OCI-LY7 (cell line): ENCODE measurements around the gene AQP9. TPM values are rescaled to one million over a fixed set of nuclear protein-coding genes. Genes with fewer than 3 reads are reported as not detected.

Experiments
- BruUV-seq: library from RNA; stranded (reverse); fragments of 400-500 nt; replicated peaks from 2 replicates; lab custom pipeline; 2021; lab: Mats Ljungman, UMichigan
- CTCF ChIA-PET: fragments of 300-600 bp; sonication (Branson Sonifier 250); formaldehyde crosslinking; loops from one replicate; lab custom pipeline; 2022; ENCODE audit warnings: antibody characterized with exemption; ENCODE audit not compliant: unreplicated experiment; lab: Charles Lee
- POLR2A ChIA-PET: fragments of 300-600 bp; sonication (Branson Sonifier 250); formaldehyde crosslinking; loops from one replicate; lab custom pipeline; 2022; ENCODE audit warnings: antibody characterized with exemption; lab: Charles Lee
- DNase-seq: peaks from one replicate; pipeline ENCODE4 v3.0.0-alpha.2; 2015; ENCODE audit warnings: low spot score
- H2AFZ ChIP-seq: fragments of 200-600 bp; sonication (generic), shearing (Covaris generic); 2 replicates; pipeline ENCODE4 v1.6.1; 2014; ENCODE audit warnings: mild to moderate bottlenecking, antibody characterized with exemption, low read length, moderate library complexity
- H3K27ac ChIP-seq: fragments of 200-600 bp; sonication (generic); 2 replicates; pipeline ENCODE4 v1.5.1; 2014; ENCODE audit warnings: mixed run types, low read depth, mild to moderate bottlenecking, moderate library complexity, low read length, inconsistent platforms; ENCODE audit not compliant: poor library complexity, severe bottlenecking
- H3K36me3 ChIP-seq: fragments of 200-600 bp; sonication (generic); 2 replicates; pipeline ENCODE4 v1.6.1; 2014; ENCODE audit warnings: mild to moderate bottlenecking, antibody characterized with exemption, low read length, moderate library complexity, mixed read lengths; ENCODE audit not compliant: insufficient read depth
- H3K4me1 ChIP-seq: fragments of 200-600 bp; sonication (generic); 2 replicates; pipeline ENCODE4 v1.5.1; 2014; ENCODE audit warnings: mild to moderate bottlenecking, low read length; ENCODE audit not compliant: insufficient read depth, poor library complexity, severe bottlenecking
- H3K4me2 ChIP-seq: fragments of 200-600 bp; sonication (generic); 2 replicates; pipeline ENCODE4 v1.6.1; 2014; ENCODE audit warnings: mild to moderate bottlenecking, low read length
- H3K4me3 ChIP-seq: fragments of 200-600 bp; sonication (generic); 2 replicates; pipeline ENCODE4 v1.5.1; 2014; ENCODE audit warnings: mild to moderate bottlenecking, low read depth, low read length; ENCODE audit not compliant: poor library complexity, severe bottlenecking
- H3K79me2 ChIP-seq: fragments of 200-600 bp; sonication (generic); 2 replicates; pipeline ENCODE4 v1.6.1; 2016; ENCODE audit warnings: low read depth, mild to moderate bottlenecking, low read length, moderate library complexity, mixed read lengths; ENCODE audit not compliant: insufficient read depth
- H3K9me2 ChIP-seq: fragments of 200-600 bp; sonication (generic); 2 replicates; pipeline ENCODE4 v1.6.1; 2016; ENCODE audit warnings: mild to moderate bottlenecking, low read length, mixed read lengths; ENCODE audit not compliant: insufficient read depth
- H3K9me3 ChIP-seq: fragments of 200-600 bp; sonication (generic); 2 replicates; pipeline ENCODE4 v1.6.1; 2014; ENCODE audit warnings: mild to moderate bottlenecking, mixed run types, low read length, mixed read lengths
- H4K20me1 ChIP-seq: fragments of 200-600 bp; sonication (generic); 2 replicates; pipeline ENCODE4 v1.6.1; 2014; ENCODE audit warnings: mild to moderate bottlenecking, antibody characterized with exemption, low read length, moderate library complexity, mixed read lengths; ENCODE audit not compliant: insufficient read depth
- EZH2phosphoT487 ChIP-seq: fragments of 200-600 bp; sonication (generic); IDR thresholded peaks from 2 replicates; pipeline ENCODE4 v1.6.1; 2018; ENCODE audit warnings: low read depth, borderline replicate concordance, mild to moderate bottlenecking, mixed run types, antibody characterized with exemption, low read length, moderate library complexity, mixed read lengths
- intact Hi-C: fragments of 100-400 bp; cut with micrococcal nuclease; formaldehyde crosslinking; loops from one replicate; pipeline ENCODE4 v1.10.0; 2022; ENCODE audit not compliant: unreplicated experiment
- total RNA-seq, 2 experiments: library from RNA; depleted of rRNA in 1 of 2; stranded (reverse); fragments of >200 nt in 1 of 2; shearing (Covaris generic) in 1 of 2; gene quantifications; 2 replicates each; pipeline ENCODE4 v1.2.3, GENCODE V29; 2014 to 2022
- TF ChIP-seq, protein P1 (sequence below): fragments of 200-600 bp; sonication (generic); conservative IDR thresholded peaks from 2 replicates; pipeline ENCODE4 v1.5.1; 2014; ENCODE audit warnings: mild to moderate bottlenecking, antibody characterized with exemption, low read length, moderate library complexity, mixed read lengths

AQP9 gene
- total RNA-seq, 2 experiments from 2014 or later, result not detected

DNA sequence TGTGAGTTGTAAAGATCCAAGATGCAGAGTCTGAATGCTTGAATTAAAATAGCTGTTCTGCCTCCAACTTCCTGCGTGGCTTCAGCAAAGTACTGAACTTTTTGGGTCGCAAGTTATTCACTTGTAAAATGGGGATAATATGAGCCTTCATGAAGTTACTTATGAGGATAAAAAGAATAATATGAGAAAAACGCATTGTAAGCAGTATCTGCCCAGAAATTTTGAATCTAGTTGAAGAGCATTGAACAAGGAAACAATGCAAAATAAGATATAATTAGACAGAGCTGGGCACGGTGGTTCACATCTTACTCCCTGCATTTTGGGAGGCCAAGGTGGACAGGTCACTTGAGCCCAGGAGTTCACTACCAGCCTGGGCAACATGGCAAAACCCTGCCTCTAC lies 37.8 kb downstream of the AQP9 start:
- Histone ChIP-seq H3K27ac (no peak overlapping the region), H3K9me2 (no peaks in the 10 kb centered on the region), H3K4me2 (no peak overlapping the region), H3K4me1 (no peaks in the 10 kb centered on the region), H2AFZ (no peak overlapping the region), H4K20me1 (no peaks in the 10 kb centered on the region), H3K79me2 (no peaks in the 10 kb centered on the region), H3K36me3 (no peaks in the 10 kb centered on the region), H3K4me3 (no peak overlapping the region), H3K9me3 (no peaks in the 10 kb centered on the region)
- TF ChIP-seq, protein P1, sequence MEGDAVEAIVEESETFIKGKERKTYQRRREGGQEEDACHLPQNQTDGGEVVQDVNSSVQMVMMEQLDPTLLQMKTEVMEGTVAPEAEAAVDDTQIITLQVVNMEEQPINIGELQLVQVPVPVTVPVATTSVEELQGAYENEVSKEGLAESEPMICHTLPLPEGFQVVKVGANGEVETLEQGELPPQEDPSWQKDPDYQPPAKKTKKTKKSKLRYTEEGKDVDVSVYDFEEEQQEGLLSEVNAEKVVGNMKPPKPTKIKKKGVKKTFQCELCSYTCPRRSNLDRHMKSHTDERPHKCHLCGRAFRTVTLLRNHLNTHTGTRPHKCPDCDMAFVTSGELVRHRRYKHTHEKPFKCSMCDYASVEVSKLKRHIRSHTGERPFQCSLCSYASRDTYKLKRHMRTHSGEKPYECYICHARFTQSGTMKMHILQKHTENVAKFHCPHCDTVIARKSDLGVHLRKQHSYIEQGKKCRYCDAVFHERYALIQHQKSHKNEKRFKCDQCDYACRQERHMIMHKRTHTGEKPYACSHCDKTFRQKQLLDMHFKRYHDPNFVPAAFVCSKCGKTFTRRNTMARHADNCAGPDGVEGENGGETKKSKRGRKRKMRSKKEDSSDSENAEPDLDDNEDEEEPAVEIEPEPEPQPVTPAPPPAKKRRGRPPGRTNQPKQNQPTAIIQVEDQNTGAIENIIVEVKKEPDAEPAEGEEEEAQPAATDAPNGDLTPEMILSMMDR, result no peak
- TF ChIP-seq EZH2phosphoT487, result no peak
- BruUV-seq, result no TSS peak
- no peak for DNase-seq
- ChIA-PET CTCF (no interaction called here), POLR2A (interaction anchor here (0.6 kb wide), 1 partner anchor 41 kb away, joined by 3 read pairs; no protein-coding TSS in a partner anchor)
- intact Hi-C loops, result no loop called here

DNA sequence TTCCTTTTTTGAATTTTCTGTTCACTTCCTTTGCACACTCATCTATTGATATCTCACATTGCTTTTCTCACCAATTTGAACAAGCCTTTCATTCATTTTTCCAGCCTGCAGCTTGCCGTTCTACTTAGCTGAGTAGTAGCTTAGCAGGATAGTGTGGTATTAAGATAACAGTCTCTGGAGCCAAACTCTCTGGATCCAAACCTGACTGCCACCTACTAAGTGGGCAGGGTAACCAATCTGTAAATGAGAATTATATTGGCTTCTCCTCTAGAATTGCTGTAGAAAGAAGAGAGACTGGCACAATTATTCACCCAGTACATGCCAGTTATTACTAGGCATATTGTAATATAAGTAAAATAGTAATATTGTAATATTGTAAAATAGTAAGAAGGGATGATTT lies 40.5 kb downstream of the AQP9 start:
- H3K9me2 ChIP-seq, result no peaks in the 10 kb centered on the region
- no peaks in the 10 kb centered on the region for H3K79me2 ChIP-seq
- H2AFZ ChIP-seq, result no peak overlapping the region
- TF ChIP-seq, protein P1, result no peak
- no peak for TF ChIP-seq EZH2phosphoT487
- ChIA-PET POLR2A (interaction anchor here (0.5 to 1.0 kb wide), 2 partner anchors 68 to 707 kb away, joined by 3 read pairs; no protein-coding TSS in a partner anchor), CTCF (no interaction called here)
- H3K4me3 ChIP-seq, result no peak overlapping the region
- no peaks in the 10 kb centered on the region for H3K9me3 ChIP-seq
- no peaks in the 10 kb centered on the region for H3K36me3 ChIP-seq
- H3K4me2 ChIP-seq, result no peak overlapping the region
- no TSS peak for BruUV-seq
- intact Hi-C loops, result no loop called here
- no peak overlapping the region for H3K27ac ChIP-seq
- no peak for DNase-seq
- no peaks in the 10 kb centered on the region for H4K20me1 ChIP-seq
- H3K4me1 ChIP-seq, result no peaks in the 10 kb centered on the region

DNA sequence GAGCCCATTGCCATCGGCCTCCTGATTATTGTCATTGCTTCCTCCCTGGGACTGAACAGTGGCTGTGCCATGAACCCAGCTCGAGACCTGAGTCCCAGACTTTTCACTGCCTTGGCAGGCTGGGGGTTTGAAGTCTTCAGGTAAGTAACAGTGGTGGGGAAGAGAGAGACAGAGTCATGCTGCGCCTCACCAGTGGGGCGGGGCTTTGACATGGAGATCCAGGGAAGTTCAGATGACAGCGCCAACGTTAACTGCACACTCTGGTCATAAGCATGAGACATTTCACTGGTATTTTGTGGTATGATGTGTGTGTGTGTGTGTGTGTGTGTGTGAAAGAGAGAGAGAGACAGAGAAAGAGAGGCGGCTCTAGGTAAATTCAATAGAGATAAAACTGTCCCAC lies 41.0 kb downstream of the AQP9 start:
- H3K4me3 ChIP-seq, result no peak overlapping the region
- intact Hi-C loops, result no loop called here
- H3K4me2 ChIP-seq, result no peak overlapping the region
- H3K9me3 ChIP-seq, result no peaks in the 10 kb centered on the region
- H3K27ac ChIP-seq, result no peak overlapping the region
- CTCF ChIA-PET, result no interaction called here
- no peaks in the 10 kb centered on the region for H3K9me2 ChIP-seq
- no peak overlapping the region for H2AFZ ChIP-seq
- no peaks in the 10 kb centered on the region for H3K79me2 ChIP-seq
- no peaks in the 10 kb centered on the region for H3K36me3 ChIP-seq
- TF ChIP-seq, protein P1, result no peak
- TF ChIP-seq EZH2phosphoT487, result no peak
- no peaks in the 10 kb centered on the region for H3K4me1 ChIP-seq
- POLR2A ChIA-PET, result no interaction called here
- no peaks in the 10 kb centered on the region for H4K20me1 ChIP-seq
- DNase-seq, result no peak
- no TSS peak for BruUV-seq
